Stimulated activated naive CD8-positive, alpha-beta T cell treated with anti-CD3 and anti-CD28 coated beads, Interleukin-15, Interleukin-2, amounts not matched to agents 100 ng/mL and 50 ng/mL, for 24 hours (primary cell): ENCODE data around the gene KIAA1217.
"Not testable (repeated sequence)": the region's sequence is repeated elsewhere in the genome, so short reads cannot be mapped to it uniquely, and the experiment has no call there.

Source experiments
- H3K27ac Mint-ChIP-seq: one replicate; pipeline ENCODE4 v1.8.0; 2021; ENCODE audit warnings: mild to moderate bottlenecking, mixed read lengths
- H3K27me3 Mint-ChIP-seq: one replicate; pipeline ENCODE4 v1.8.0; 2021; ENCODE audit warnings: mixed read lengths
- H3K36me3 Mint-ChIP-seq: one replicate; pipeline ENCODE4 v1.8.0; 2021; ENCODE audit warnings: low read depth, mixed read lengths
- H3K4me1 Mint-ChIP-seq: one replicate; pipeline ENCODE4 v1.8.0; 2021; ENCODE audit warnings: low read depth, mixed read lengths
- H3K4me3 Mint-ChIP-seq: one replicate; pipeline ENCODE4 v1.8.0; 2021; ENCODE audit warnings: mild to moderate bottlenecking, mixed read lengths
- H3K9me3 Mint-ChIP-seq: one replicate; pipeline ENCODE4 v1.8.0; 2021; ENCODE audit warnings: mixed read lengths

KIAA1217 gene

GRCh38 chr10:24477915-24478314 lies 269.0 kb downstream of the KIAA1217 start:
- no peaks in the 10 kb centered on the region for H3K36me3 Mint-ChIP-seq
- H3K27ac Mint-ChIP-seq, result no peak overlapping the region
- no peaks in the 10 kb centered on the region for H3K4me1 Mint-ChIP-seq
- H3K4me3 Mint-ChIP-seq, result no peak overlapping the region
- H3K27me3 Mint-ChIP-seq, result peaks cover 9% of the 10 kb centered on the region
- peaks cover 8% of the 10 kb centered on the region for H3K9me3 Mint-ChIP-seq

GRCh38 chr10:24479806-24480205 lies 270.9 kb downstream of the KIAA1217 start:
- peaks cover 8% of the 10 kb centered on the region for H3K27me3 Mint-ChIP-seq
- peaks cover 7% of the 10 kb centered on the region for H3K9me3 Mint-ChIP-seq
- no peak overlapping the region for H3K4me3 Mint-ChIP-seq
- H3K27ac Mint-ChIP-seq, result no peak overlapping the region
- H3K4me1 Mint-ChIP-seq, result no peaks in the 10 kb centered on the region
- no peaks in the 10 kb centered on the region for H3K36me3 Mint-ChIP-seq

GRCh38 chr10:24480447-24480846 lies 271.5 kb downstream of the KIAA1217 start:
- H3K4me1 Mint-ChIP-seq, result no peaks in the 10 kb centered on the region

DNA sequence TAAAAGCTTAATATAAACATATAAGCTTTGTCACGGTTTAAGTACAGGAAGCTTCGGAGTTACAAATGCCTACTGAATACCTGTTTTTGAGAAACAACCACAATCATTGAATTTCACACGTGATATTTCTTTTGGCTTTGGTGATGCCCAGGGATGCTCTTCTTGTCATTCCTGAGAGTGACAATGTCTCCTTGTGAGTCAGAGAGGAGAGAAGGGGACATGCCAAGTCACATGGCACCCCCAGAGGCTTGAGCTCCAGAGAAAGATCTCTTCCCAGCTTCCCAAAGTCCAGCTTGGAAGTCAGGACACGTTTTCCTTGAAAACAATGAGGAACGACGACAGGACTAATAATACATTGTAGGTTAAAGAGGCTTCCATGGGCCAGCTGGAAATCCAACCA lies 272.3 kb downstream of the KIAA1217 start:
- peaks cover 8% of the 10 kb centered on the region for H3K27me3 Mint-ChIP-seq
- H3K4me3 Mint-ChIP-seq, result no peak overlapping the region
- no peak overlapping the region for H3K27ac Mint-ChIP-seq

More at GRCh38 chr10:24480447-24480846, 271.5 kb downstream of the KIAA1217 start:
- Mint-ChIP-seq H3K36me3 (no peaks in the 10 kb centered on the region), H3K27me3 (peaks cover 8% of the 10 kb centered on the region), H3K4me3 (no peak overlapping the region), H3K27ac (no peak overlapping the region), H3K9me3 (peaks cover 7% of the 10 kb centered on the region)

GRCh38 chr10:24482713-24483112 lies 273.8 kb downstream of the KIAA1217 start:
- H3K9me3 Mint-ChIP-seq, H3K4me1 Mint-ChIP-seq, H3K36me3 Mint-ChIP-seq, H3K27ac Mint-ChIP-seq, H3K4me3 Mint-ChIP-seq: not testable (repeated sequence)
- peaks cover 11% of the 10 kb centered on the region for H3K27me3 Mint-ChIP-seq

More for the DNA sequence above, 272.3 kb downstream of the KIAA1217 start:
- no peaks in the 10 kb centered on the region for H3K36me3 Mint-ChIP-seq
- peaks cover 7% of the 10 kb centered on the region for H3K9me3 Mint-ChIP-seq
- H3K4me1 Mint-ChIP-seq, result no peaks in the 10 kb centered on the region

DNA sequence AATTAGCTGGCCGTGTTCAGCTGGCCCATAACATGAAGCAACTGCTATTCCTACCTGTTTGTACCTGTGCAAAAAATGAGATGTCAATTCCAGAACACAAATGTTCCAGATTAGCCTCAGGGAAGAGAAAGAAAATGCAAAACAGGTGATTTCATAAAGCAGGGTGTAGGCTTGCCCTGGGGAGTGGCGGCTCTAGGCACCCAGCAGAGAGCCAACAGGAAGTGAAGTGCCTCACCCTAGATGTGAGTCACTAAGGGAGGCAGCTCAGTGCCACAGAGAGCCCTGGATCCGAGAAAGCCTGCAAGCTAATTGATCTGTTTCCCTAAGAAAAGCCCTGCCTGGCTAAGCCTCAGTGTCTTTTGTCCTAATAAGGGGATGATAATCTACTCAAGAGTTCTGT lies 274.8 kb downstream of the KIAA1217 start:
- Mint-ChIP-seq H3K9me3 (peaks cover 6% of the 10 kb centered on the region), H3K27me3 (peaks cover 7% of the 10 kb centered on the region), H3K36me3 (no peaks in the 10 kb centered on the region), H3K4me3 (no peak overlapping the region), H3K27ac (no peak overlapping the region), H3K4me1 (no peaks in the 10 kb centered on the region)

- H3K27me3 Mint-ChIP-seq, result peaks cover 7% of the 10 kb centered on the region
Measured at GRCh38 chr10:24484771-24485170, 275.8 kb downstream of the KIAA1217 start.

GRCh38 chr10:24485304-24485703 lies 276.4 kb downstream of the KIAA1217 start:
- Mint-ChIP-seq H3K4me1 (no peaks in the 10 kb centered on the region), H3K27me3 (peaks cover 7% of the 10 kb centered on the region), H3K36me3 (no peaks in the 10 kb centered on the region), H3K4me3 (no peak overlapping the region), H3K27ac (no peak overlapping the region), H3K9me3 (no peaks in the 10 kb centered on the region)

More at GRCh38 chr10:24484771-24485170, 275.8 kb downstream of the KIAA1217 start:
- no peaks in the 10 kb centered on the region for H3K9me3 Mint-ChIP-seq
- H3K4me3 Mint-ChIP-seq, result no peak overlapping the region
- H3K36me3 Mint-ChIP-seq, result no peaks in the 10 kb centered on the region
- no peak overlapping the region for H3K27ac Mint-ChIP-seq
- no peaks in the 10 kb centered on the region for H3K4me1 Mint-ChIP-seq

- Mint-ChIP-seq H3K4me3 (no peak overlapping the region), H3K27me3 (peaks cover 11% of the 10 kb centered on the region), H3K4me1 (no peaks in the 10 kb centered on the region), H3K9me3 (no peaks in the 10 kb centered on the region), H3K27ac (no peak overlapping the region), H3K36me3 (no peaks in the 10 kb centered on the region)
Measured at GRCh38 chr10:24488631-24489030, 279.7 kb downstream of the KIAA1217 start.

DNA sequence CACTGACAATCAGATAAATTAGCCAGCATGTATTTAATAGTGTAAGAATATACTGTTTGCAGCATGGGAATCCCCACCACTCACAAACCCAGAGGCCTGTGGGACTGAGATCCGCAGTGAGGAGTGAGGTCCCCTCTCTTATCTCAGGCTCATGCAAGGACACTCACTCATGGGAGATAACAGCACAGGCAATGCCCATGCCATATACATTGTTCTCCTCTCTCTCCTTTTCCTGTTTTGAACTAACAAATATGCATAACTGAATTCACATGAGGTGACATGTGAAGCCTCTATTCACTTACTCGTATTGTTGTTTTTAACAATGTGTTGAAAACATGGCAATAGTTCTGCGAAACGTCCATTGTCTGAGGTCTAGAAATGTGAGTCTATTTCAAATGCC lies 284.2 kb downstream of the KIAA1217 start:
- Mint-ChIP-seq H3K4me1 (no peaks in the 10 kb centered on the region), H3K4me3 (no peak overlapping the region), H3K27me3 (peaks cover 6% of the 10 kb centered on the region), H3K9me3 (no peaks in the 10 kb centered on the region), H3K27ac (no peak overlapping the region), H3K36me3 (no peaks in the 10 kb centered on the region)

DNA sequence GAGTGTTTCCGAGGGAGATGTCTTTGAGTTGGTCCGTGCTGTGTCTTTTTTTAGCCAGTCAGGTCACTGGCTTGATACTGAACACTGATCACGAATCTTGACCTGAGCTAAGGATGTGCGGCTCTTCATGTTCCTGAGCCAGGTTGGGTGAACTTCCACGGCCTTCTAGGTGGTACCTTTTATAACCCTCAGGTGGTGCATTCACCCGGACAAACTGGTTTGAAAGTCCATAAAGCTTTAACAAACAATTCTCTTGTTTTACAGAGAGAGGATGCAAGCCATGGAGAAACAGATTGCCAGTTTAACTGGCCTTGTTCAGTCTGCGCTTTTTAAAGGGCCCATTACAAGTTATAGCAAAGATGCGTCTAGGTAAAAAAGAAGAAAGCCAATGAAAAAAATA lies 285.3 kb downstream of the KIAA1217 start:
- Mint-ChIP-seq H3K36me3 (no peaks in the 10 kb centered on the region), H3K9me3 (no peaks in the 10 kb centered on the region), H3K27me3 (peaks cover 6% of the 10 kb centered on the region), H3K4me3 (no peak overlapping the region), H3K4me1 (no peaks in the 10 kb centered on the region), H3K27ac (no peak overlapping the region)

DNA sequence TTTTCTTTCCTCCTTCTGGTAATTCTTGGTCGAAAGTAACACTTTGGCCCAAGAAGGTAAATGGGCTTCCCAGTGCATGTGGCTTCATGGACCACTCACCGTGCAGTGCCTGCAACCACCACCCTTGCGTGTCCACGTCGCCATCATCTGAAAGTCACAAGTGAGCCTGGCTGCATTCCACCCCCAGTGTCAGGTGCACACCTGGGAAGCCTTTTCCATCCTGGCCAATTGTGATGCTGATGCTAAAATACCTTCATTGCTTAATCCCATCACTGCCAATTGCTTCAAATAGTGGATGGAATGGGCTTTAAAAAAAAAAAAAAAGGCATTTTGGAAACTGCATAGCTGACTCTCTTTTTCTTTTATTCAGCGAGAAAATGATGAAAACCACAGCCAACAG lies 285.8 kb downstream of the KIAA1217 start:
- H3K36me3 Mint-ChIP-seq, result no peaks in the 10 kb centered on the region
- H3K4me1 Mint-ChIP-seq, result no peaks in the 10 kb centered on the region
- H3K9me3 Mint-ChIP-seq, result no peaks in the 10 kb centered on the region
- peaks cover 6% of the 10 kb centered on the region for H3K27me3 Mint-ChIP-seq
- no peak overlapping the region for H3K27ac Mint-ChIP-seq
- no peak overlapping the region for H3K4me3 Mint-ChIP-seq

DNA sequence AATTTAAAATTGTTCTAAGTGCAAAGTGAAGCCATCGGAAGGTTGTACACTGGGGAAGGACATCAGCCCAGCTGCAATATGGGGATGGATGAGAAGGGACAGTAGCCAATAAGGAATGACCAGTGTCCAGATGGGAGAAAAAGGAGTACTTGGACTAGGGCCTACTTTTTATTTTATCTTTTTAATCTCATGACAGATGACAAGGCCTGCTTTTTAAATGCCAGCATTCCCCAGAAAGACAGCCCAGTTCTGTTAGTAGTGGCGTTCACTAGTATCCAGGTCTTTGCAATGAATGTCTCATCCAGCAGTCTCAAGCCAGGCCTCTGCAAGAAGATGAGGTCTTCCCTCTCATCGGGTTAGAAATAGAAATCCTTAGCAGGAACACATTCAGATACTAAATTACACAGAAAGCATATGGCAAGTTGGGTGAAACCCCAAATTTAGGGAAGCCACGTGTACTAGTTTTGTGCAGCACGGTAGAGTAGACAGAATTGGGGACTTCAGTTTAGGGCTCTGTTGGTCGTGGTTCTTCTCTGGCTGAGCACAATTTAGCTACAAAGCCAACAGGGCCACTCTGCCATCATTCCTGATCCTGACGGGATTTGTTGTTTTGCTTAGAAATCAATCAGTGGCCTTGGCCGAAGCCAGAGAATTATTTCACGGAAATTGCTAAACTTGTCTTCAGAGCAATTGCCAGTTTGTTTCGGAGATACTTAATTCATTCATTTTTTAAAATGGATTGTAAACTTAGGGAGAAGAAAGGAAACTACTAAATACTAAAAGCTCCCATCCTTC lies 286.9 kb downstream of the KIAA1217 start:
- H3K27ac Mint-ChIP-seq, result no peak overlapping the region
- no peaks in the 10 kb centered on the region for H3K4me1 Mint-ChIP-seq
- no peaks in the 10 kb centered on the region for H3K9me3 Mint-ChIP-seq
- peaks cover 6% of the 10 kb centered on the region for H3K27me3 Mint-ChIP-seq
- no peaks in the 10 kb centered on the region for H3K36me3 Mint-ChIP-seq
- H3K4me3 Mint-ChIP-seq, result no peak overlapping the region

- H3K36me3 Mint-ChIP-seq, result no peaks in the 10 kb centered on the region
Measured at GRCh38 chr10:24496906-24497305, 288.0 kb downstream of the KIAA1217 start.

DNA sequence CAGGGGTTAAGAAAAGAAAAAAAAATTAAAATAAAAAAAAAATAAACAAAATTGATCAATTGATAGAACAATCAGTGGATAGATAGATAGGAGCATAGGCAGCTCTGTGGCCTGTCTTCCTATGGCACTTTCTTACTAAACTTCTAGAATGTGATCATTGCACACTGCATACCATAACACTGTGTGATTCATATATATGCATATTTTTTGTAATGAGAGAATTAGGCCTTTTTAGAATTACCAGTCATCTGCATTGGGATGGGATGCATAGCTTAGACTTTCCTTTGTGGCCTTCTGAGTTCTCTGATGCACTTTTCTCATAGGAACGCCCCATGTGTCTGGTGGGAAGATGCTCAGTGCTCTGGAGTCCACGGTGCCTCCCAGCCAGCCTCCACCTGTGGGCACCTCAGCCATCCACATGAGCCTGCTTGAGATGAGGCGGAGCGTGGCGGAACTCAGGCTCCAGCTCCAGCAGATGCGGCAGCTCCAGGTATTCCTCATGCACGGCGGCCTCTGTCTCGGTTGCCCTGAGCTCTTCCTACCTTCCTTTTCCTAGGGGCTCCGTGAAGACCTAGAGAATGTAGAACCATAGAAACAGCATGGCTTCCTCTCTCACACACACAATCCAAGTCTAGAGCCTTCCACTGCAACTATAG lies 292.2 kb downstream of the KIAA1217 start:
- Mint-ChIP-seq H3K4me1 (no peaks in the 10 kb centered on the region), H3K27ac (no peak overlapping the region)

More at GRCh38 chr10:24496906-24497305, 288.0 kb downstream of the KIAA1217 start:
- Mint-ChIP-seq H3K9me3 (no peaks in the 10 kb centered on the region), H3K4me1 (no peaks in the 10 kb centered on the region), H3K27ac (no peak overlapping the region), H3K27me3 (peaks cover 6% of the 10 kb centered on the region), H3K4me3 (no peak overlapping the region)

More for the DNA sequence above, 292.2 kb downstream of the KIAA1217 start:
- H3K36me3 Mint-ChIP-seq, result no peaks in the 10 kb centered on the region
- peaks cover 20% of the 10 kb centered on the region for H3K27me3 Mint-ChIP-seq
- H3K4me3 Mint-ChIP-seq, result no peak overlapping the region
- H3K9me3 Mint-ChIP-seq, result no peaks in the 10 kb centered on the region
